OCI-LY7 (cell line): ENCODE results near the gene ADAMTS16. TPM values are rescaled to one million over a fixed set of nuclear protein-coding genes. Genes with fewer than 3 reads are reported as not detected.

Experiments used
- BruUV-seq: library from RNA; stranded (reverse); fragments of 400-500 nt; replicated peaks from 2 replicates; lab custom pipeline; 2021; lab: Mats Ljungman, UMichigan
- CTCF ChIA-PET: fragments of 300-600 bp; sonication (Branson Sonifier 250); formaldehyde crosslinking; loops from one replicate; lab custom pipeline; 2022; ENCODE audit warnings: antibody characterized with exemption; ENCODE audit not compliant: unreplicated experiment; lab: Charles Lee
- POLR2A ChIA-PET: fragments of 300-600 bp; sonication (Branson Sonifier 250); formaldehyde crosslinking; loops from one replicate; lab custom pipeline; 2022; ENCODE audit warnings: antibody characterized with exemption; lab: Charles Lee
- DNase-seq: peaks from one replicate; pipeline ENCODE4 v3.0.0-alpha.2; 2015; ENCODE audit warnings: low spot score
- H2AFZ ChIP-seq: fragments of 200-600 bp; sonication (generic), shearing (Covaris generic); 2 replicates; pipeline ENCODE4 v1.6.1; 2014; ENCODE audit warnings: mild to moderate bottlenecking, antibody characterized with exemption, low read length, moderate library complexity
- H3K27ac ChIP-seq: fragments of 200-600 bp; sonication (generic); 2 replicates; pipeline ENCODE4 v1.5.1; 2014; ENCODE audit warnings: mixed run types, low read depth, mild to moderate bottlenecking, moderate library complexity, low read length, inconsistent platforms; ENCODE audit not compliant: poor library complexity, severe bottlenecking
- H3K36me3 ChIP-seq: fragments of 200-600 bp; sonication (generic); 2 replicates; pipeline ENCODE4 v1.6.1; 2014; ENCODE audit warnings: mild to moderate bottlenecking, antibody characterized with exemption, low read length, moderate library complexity, mixed read lengths; ENCODE audit not compliant: insufficient read depth
- H3K4me1 ChIP-seq: fragments of 200-600 bp; sonication (generic); 2 replicates; pipeline ENCODE4 v1.5.1; 2014; ENCODE audit warnings: mild to moderate bottlenecking, low read length; ENCODE audit not compliant: insufficient read depth, poor library complexity, severe bottlenecking
- H3K4me2 ChIP-seq: fragments of 200-600 bp; sonication (generic); 2 replicates; pipeline ENCODE4 v1.6.1; 2014; ENCODE audit warnings: mild to moderate bottlenecking, low read length
- H3K4me3 ChIP-seq: fragments of 200-600 bp; sonication (generic); 2 replicates; pipeline ENCODE4 v1.5.1; 2014; ENCODE audit warnings: mild to moderate bottlenecking, low read depth, low read length; ENCODE audit not compliant: poor library complexity, severe bottlenecking
- H3K79me2 ChIP-seq: fragments of 200-600 bp; sonication (generic); 2 replicates; pipeline ENCODE4 v1.6.1; 2016; ENCODE audit warnings: low read depth, mild to moderate bottlenecking, low read length, moderate library complexity, mixed read lengths; ENCODE audit not compliant: insufficient read depth
- H3K9me2 ChIP-seq: fragments of 200-600 bp; sonication (generic); 2 replicates; pipeline ENCODE4 v1.6.1; 2016; ENCODE audit warnings: mild to moderate bottlenecking, low read length, mixed read lengths; ENCODE audit not compliant: insufficient read depth
- H3K9me3 ChIP-seq: fragments of 200-600 bp; sonication (generic); 2 replicates; pipeline ENCODE4 v1.6.1; 2014; ENCODE audit warnings: mild to moderate bottlenecking, mixed run types, low read length, mixed read lengths
- H4K20me1 ChIP-seq: fragments of 200-600 bp; sonication (generic); 2 replicates; pipeline ENCODE4 v1.6.1; 2014; ENCODE audit warnings: mild to moderate bottlenecking, antibody characterized with exemption, low read length, moderate library complexity, mixed read lengths; ENCODE audit not compliant: insufficient read depth
- CTCF ChIP-seq: fragments of 200-600 bp; sonication (generic); conservative IDR thresholded peaks from 2 replicates; pipeline ENCODE4 v1.5.1; 2014; ENCODE audit warnings: mild to moderate bottlenecking, antibody characterized with exemption, low read length, moderate library complexity, mixed read lengths
- EZH2phosphoT487 ChIP-seq: fragments of 200-600 bp; sonication (generic); IDR thresholded peaks from 2 replicates; pipeline ENCODE4 v1.6.1; 2018; ENCODE audit warnings: low read depth, borderline replicate concordance, mild to moderate bottlenecking, mixed run types, antibody characterized with exemption, low read length, moderate library complexity, mixed read lengths
- intact Hi-C: fragments of 100-400 bp; cut with micrococcal nuclease; formaldehyde crosslinking; loops from one replicate; pipeline ENCODE4 v1.10.0; 2022; ENCODE audit not compliant: unreplicated experiment
- total RNA-seq, 2 experiments: library from RNA; depleted of rRNA in 1 of 2; stranded (reverse); fragments of >200 nt in 1 of 2; shearing (Covaris generic) in 1 of 2; gene quantifications; 2 replicates each; pipeline ENCODE4 v1.2.3, GENCODE V29; 2014 to 2022

The ADAMTS16 gene
- total RNA-seq, 2 experiments from 2014 or later, result not detected

GRCh38 chr5:5169466-5169865 is 29.3 kb downstream of the ADAMTS16 start:
- Histone ChIP-seq H3K27ac (no peak overlapping the region), H3K79me2 (no peaks in the 10 kb centered on the region), H2AFZ (no peak overlapping the region), H3K4me3 (no peak overlapping the region), H3K9me3 (no peaks in the 10 kb centered on the region), H3K9me2 (no peaks in the 10 kb centered on the region; the same call in 1 of the 2 replicates), H3K36me3 (no peaks in the 10 kb centered on the region), H4K20me1 (no peaks in the 10 kb centered on the region), H3K4me2 (no peak overlapping the region), H3K4me1 (no peaks in the 10 kb centered on the region)
- POLR2A ChIA-PET, result interaction anchor here (0.6 kb wide), 1 partner anchor 94 kb away, joined by 5 read pairs; no protein-coding TSS in a partner anchor
- CTCF ChIA-PET, result no interaction called here
- DNase-seq, result no peak
- intact Hi-C loops, result no loop called here
- no TSS peak for BruUV-seq
- no peak for TF ChIP-seq CTCF

- Histone ChIP-seq H3K9me3 (no peaks in the 10 kb centered on the region), H3K4me2 (no peak overlapping the region), H3K4me1 (no peaks in the 10 kb centered on the region), H3K9me2 (no peaks in the 10 kb centered on the region), H2AFZ (no peak overlapping the region), H3K79me2 (no peaks in the 10 kb centered on the region), H3K4me3 (no peak overlapping the region), H3K36me3 (no peaks in the 10 kb centered on the region), H4K20me1 (no peaks in the 10 kb centered on the region), H3K27ac (no peak overlapping the region)
- no peak for TF ChIP-seq CTCF
- TF ChIP-seq EZH2phosphoT487, result no peak
- no peak for DNase-seq
- intact Hi-C loops, result no loop called here
- POLR2A ChIA-PET, result no interaction called here
- no TSS peak for BruUV-seq
- CTCF ChIA-PET, result no interaction called here
These were observed 38.0 kb downstream of the ADAMTS16 start for GRCh38 chr5:5178136-5178535.

- no peaks in the 10 kb centered on the region for H3K79me2 ChIP-seq
- no peak for TF ChIP-seq EZH2phosphoT487
- no peak for TF ChIP-seq CTCF
- CTCF ChIA-PET, result no interaction called here
- no peak overlapping the region for H3K27ac ChIP-seq
- no peaks in the 10 kb centered on the region for H3K36me3 ChIP-seq
- H3K9me2 ChIP-seq, result no peaks in the 10 kb centered on the region
- no peaks in the 10 kb centered on the region for H4K20me1 ChIP-seq
- intact Hi-C loops, result no loop called here
- H3K9me3 ChIP-seq, result no peaks in the 10 kb centered on the region
- no TSS peak for BruUV-seq
- H3K4me3 ChIP-seq, result no peak overlapping the region
- no peak for DNase-seq
- H2AFZ ChIP-seq, result no peak overlapping the region
- H3K4me1 ChIP-seq, result no peaks in the 10 kb centered on the region
- POLR2A ChIA-PET, result no interaction called here
- no peak overlapping the region for H3K4me2 ChIP-seq
These were observed 38.5 kb downstream of the ADAMTS16 start for GRCh38 chr5:5178580-5178979.
